Inflammatory macrophage treated with lipopolysaccharide for 1 hour (primary cell): ENCODE measurements around the gene KRT9.
"Not testable (repeated sequence)": the region's sequence is repeated elsewhere in the genome, so short reads cannot be mapped to it uniquely, and the experiment has no call there.

Experiments used
- DNase-seq, 2 donors: peaks; one replicate each; pipeline ENCODE4 v3.0.0-alpha.2; 2020 to 2022

Gene KRT9, protein sequence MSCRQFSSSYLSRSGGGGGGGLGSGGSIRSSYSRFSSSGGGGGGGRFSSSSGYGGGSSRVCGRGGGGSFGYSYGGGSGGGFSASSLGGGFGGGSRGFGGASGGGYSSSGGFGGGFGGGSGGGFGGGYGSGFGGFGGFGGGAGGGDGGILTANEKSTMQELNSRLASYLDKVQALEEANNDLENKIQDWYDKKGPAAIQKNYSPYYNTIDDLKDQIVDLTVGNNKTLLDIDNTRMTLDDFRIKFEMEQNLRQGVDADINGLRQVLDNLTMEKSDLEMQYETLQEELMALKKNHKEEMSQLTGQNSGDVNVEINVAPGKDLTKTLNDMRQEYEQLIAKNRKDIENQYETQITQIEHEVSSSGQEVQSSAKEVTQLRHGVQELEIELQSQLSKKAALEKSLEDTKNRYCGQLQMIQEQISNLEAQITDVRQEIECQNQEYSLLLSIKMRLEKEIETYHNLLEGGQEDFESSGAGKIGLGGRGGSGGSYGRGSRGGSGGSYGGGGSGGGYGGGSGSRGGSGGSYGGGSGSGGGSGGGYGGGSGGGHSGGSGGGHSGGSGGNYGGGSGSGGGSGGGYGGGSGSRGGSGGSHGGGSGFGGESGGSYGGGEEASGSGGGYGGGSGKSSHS

DNA sequence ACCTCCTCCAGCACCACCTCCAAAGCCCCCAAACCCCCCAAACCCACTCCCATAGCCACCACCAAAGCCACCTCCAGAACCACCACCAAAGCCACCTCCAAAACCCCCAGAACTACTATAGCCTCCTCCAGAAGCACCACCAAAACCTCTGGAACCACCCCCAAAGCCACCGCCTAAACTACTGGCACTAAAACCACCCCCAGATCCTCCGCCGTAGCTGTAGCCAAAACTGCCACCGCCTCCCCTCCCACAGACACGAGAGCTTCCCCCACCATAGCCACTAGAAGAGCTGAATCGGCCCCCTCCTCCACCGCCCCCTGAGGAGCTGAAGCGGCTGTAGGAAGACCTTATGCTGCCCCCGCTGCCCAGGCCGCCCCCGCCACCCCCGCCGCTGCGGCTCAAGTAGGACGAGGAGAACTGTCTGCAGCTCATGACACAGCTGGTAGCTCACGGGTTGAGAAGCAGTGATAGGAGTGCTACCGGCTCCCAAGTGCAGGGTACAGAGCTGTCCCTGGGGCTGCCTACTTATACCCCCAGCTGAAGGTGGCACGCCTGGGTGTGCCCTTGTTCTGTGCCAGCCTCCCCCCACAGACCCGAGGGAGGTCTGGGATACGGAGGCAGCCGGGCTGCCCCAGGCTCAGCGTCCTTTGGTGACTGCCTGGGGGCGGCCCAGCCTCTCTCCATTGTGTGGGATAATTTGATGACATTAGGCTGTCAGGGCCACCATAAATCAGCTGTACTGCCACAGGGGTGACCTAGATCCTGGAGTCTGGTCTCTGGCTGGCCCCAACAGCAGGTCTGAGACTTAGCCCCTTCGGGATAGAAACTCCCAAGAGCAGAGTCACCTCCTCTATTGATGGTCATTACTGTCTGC lies at the start of gene KRT9:
Gene KRT9, minus strand, starts transcription at position 499 of the 874 bp plus-strand sequence. Its CDS starts 67 bp downstream, at position 432.
- DNase-seq: no peak

DNA sequence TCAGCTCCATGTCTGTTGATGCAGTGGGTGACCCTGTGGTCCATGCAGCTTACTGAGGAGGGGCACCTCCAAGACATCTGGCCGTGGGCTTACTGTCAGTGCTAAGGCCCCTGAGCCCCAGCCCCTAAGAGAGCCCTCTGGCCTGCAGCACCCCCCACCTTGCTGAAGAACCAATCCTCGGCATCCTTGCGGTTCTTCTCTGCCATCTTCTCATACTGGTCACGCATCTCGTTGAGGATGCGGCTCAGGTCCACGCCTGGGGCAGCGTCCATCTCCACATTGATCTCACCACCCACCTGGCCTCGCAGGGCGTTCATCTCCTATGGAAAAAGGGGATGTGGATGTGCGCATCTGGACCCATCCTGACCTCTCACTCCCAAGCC lies 49.6 kb upstream of the KRT9 start:
- DNase-seq: not testable (repeated sequence)

DNA sequence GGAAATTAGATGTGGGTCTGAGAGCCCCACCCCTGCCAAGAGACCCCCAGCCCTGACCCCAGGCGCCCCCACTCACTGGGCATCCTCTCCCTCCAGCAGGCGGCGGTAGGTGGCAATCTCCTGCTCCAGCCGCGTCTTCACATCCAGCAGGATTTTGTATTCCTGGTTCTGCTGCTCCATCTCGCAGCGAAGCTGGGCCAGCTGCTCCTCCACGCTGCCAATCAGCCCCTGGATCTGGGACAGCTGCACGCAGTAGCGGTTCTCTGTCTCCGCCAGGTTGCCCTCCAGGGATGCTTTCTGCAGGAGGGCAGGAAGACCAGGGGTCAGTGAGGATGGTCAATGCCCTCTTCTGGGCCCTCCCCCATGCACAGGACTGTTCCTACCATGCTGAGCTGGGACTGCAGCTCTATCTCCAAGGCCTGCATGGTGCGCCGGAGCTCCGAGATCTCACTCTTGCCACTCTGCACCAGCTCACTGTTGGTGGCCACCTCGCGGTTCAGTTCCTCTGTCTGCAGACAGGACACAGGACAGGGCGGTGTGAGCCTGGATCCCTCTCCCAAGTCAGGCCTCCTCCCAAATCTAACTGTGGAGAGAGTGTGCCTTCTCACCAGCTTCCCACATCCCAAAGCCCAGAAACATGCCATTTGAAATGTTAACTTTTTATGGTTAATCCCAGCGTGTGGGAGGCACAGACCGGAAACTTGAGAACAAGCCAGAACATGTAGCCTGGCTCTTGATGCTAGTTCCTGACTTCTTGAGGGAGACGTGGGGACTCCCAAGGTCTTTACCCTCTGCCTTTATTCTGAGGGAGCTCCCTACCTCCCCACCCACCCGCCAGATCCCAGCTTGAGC lies 49.0 kb upstream of the KRT9 start:
- DNase-seq: no peak

DNA sequence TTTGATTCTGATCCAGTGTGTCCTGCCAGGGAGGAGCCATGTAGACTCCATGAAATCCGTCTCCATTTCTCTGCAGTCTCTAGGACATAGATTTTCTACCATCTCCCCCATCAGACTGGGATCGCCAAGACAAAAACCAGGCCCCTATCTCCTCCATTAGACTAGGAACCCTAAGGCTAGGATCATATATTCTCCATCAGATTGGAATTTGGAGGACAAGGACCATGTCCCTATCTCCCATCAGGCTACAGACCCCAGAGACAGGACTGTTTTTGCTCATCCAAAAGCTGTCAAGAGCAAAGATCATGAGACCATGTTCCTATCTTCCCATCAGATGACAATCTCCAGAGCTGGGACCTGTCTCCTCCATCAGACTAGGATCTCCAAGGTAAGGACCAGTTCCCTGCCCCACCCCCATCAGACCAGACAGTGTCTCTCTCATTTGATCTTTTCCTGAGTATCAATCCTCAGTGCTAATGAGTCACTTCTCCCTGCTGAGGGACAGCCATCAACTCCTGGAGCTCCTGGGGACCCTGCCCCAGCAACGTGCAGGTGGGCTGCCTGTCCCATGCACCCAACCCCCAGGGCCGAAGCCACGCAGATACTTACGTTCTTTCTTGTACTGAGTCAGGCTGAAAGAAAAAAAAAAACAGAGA lies 48.2 kb upstream of the KRT9 start:
- DNase-seq: not testable (repeated sequence)

DNA sequence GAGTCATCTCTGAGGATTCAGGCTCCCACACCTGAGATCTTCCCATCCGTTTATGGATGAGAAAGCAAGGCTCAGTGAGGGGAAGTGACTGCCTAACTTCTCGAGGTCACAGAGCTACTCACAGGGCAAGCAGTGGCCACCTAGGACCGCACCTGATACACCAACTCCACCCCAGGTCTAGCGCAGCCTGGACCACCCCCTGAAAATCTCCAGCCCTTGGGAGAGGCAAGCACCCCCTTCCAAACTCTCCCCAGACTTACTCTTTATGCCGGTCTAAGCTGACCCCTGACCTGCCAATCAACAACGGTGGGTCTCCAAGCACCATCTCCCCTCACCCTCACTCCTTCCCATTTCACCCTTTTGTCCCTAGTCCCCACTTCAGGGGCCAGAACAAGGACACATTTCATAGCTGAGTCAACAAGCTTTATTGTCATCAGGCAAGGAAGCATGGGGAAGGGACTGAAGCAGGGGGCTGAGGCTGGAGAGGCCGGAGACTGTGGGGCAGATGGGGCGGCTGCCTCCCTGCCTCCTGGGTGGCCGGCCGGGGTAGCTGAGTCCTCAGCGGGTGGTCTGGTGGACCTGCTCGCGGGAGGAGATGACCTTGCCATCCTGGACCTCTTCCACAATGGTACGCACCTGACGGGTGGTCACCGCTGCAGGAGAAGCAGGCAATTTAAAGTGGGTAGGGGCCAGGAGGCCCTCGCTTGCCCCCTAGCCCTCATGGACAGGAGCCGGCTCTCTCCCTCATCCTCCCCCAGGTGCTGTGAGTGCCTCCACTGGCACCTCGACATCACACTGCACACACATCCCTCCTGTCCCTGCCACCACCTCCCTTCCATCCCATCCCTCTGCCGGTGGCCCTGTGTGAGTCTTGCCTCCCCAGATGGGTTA lies 47.4 kb upstream of the KRT9 start:
- no peak for DNase-seq

DNA sequence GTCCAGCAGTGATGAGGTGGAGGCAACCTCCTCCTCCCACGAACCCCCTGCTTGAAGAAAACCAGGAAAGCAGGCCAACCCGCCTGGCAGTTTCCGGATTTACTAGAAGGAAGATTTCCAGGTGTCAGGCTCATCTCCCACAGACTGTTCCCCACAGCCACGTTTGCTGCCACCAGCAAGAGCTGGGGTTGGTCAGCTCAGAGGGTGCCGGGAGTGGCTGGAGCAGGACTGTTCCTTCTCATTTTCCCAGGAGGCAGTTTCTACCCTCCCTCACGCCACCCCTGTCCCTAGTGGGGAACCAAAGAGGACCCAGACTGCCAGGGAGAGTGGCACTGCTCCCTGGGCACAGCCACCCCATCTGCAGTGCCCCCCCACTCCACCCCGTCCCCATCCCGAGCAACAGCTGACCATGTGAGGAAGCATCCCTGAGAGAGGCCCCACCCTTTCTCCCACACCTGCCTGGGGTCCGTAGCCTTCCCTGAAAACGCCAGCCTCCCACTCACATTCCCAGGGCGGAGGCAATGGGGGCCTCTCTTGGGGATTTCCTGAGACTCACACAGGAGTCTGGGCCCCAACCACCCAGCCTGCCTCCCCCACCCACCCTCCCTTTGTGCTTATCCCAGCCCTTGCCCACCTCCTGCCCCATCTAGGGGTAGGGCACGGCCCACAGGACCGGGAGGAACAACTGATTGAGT lies 46.6 kb upstream of the KRT9 start:
- no peak for DNase-seq

DNA sequence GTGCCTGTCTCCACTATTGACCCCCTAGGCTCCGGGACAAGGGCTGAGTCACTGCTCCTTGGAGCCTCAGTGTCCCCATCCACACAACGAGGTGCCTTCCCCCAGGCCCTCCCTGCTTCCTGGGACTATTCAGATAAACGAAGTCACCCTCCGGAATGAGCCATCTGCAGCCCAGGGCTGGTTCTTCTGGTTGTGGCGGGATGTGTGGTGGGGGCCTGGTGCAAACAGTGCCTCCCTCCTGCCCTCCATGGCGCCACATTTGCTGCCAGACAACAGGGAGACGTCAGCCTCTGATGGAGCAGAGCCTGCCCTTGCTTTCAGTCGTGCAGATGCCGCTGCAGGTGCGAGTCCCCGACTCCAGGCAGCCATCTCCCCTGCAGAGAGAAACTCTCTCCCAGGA lies 45.8 kb upstream of the KRT9 start:
- no peak for DNase-seq

DNA sequence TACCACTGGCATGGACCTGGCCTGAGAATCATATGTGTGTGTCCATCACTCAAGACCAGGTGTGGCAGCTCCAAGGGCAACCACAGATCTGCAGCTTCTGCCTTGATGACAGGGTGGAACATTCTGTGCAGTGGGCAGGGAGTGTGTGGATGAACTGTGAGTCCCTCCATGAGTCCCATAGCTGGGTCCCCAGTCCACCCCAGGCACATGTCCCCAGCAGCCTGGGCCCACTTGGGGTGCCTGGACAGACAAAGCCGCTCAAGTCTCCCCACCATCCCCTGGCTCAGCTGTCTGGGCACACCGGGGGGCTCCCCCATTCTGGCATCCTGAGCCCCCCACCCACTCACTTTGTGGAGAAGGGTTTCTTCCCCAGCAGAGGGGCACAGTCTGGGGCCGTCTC lies 45.3 kb upstream of the KRT9 start:
- DNase-seq: no peak

DNA sequence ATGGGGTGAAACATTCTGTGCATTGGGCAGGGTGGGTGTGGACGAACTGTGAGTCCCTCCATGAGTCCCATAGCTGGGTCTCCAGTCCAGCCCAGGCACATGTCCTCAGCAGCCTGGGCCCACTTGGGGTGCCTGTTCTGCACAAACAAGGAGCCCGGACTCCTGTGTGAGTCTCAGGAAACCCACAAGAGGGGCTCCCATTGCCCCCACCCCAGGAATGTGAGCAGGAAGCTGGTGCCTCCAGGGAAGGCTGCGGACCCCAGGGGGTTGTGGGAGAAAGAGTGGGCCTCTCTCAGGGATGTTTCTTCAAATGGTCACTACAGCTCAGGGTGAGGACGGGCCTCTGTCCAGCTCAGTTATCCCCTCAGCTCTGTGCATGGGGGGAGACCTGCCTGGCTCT lies 44.6 kb upstream of the KRT9 start:
- not testable (repeated sequence) for DNase-seq

DNA sequence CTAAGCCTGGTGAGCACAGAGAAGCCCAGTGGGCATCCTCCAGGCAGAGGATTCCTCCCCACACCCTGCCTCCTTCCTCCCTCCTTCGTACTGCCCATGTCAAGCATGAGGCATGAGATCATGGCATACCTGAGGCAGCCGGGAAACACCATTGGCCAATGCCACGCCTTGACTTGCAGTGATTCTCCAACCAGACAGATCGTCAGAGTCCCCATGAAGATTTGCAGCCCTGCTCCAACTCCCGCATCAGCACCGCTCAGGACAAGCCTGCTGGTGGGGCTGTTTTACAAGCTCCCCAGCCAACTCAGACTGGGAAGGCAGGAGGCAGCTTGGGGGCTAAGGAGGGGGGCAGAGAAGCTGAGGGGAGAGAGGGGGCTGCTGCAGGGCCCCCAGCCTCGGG lies 43.6 kb upstream of the KRT9 start:
- no peak for DNase-seq

DNA sequence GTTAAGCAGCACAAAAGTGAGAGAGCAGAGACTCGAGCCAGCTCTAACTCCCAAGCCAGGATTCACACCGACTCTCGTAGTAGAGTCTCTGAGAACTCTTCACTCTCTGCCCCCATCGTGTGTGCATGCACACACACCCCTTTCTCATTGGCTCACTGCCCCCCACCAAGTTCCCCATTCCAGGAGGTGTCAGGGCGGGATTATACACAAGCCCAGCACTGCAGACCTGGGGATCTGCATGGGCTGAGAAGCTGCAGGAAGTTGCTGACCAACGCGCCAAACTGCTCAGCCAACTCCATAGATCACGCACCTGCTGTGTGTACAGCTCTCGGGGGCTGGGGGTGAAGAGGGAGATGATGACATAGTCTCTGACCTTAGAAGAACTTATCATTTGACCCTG lies 42.9 kb upstream of the KRT9 start:
- DNase-seq: not testable (repeated sequence)

DNA sequence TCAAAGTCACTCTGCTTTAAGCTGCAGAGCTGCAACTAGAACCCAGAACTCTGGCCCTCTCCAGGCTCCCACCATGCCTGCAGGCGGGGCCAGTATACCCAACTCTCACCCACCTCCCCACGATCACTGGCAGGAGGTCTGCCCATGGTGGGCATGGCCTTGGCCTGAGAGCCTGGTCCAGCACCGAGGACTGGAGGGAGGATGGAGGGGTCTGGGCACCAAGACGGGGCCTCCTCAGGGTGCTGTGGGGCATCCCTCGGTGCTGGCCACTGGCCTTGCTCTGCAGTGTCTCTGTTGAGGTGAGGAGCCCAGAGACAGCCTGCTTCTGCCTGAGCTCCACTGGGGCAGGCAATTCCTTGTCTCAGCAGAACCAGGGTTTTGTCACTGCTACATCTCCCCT lies 42.2 kb upstream of the KRT9 start:
- DNase-seq: no peak

DNA sequence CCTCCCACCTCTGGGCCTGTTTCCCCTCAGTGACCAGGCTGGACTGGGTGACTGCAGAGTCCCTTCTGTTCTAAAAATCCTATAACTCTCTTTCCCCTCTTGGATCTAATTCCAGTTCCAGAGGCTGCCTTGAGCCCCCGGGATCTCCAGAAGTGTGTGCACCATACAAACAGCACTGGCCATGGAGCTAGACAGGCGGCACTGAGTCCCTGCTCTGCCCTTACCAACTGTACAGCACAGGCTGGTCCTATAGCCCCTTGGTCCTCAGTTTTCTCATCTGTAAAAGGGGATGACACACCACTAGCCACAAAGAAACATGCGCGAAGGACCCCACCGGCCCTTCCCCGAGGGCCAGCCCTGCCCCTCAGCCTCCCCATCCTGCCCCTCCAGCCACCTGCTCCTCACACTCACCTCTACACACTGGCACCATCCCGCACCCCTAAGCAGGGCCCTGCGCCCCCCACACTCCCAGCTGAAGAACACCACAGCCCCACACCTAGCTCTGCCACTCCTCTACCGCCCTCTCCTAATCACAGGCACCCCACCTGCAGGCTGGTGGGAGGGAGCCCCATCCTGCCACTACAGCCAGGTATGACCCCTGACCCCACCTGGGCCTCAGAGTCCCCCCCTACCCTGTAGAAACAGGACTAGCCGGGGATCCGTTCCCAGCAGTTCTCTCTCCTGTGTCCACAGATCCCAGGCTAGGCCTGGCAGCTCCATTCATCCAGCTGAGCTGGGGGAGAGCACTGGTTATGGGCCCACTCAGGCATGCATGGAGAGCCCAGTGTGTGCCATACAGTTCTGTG lies 41.6 kb upstream of the KRT9 start:
- DNase-seq: no peak

DNA sequence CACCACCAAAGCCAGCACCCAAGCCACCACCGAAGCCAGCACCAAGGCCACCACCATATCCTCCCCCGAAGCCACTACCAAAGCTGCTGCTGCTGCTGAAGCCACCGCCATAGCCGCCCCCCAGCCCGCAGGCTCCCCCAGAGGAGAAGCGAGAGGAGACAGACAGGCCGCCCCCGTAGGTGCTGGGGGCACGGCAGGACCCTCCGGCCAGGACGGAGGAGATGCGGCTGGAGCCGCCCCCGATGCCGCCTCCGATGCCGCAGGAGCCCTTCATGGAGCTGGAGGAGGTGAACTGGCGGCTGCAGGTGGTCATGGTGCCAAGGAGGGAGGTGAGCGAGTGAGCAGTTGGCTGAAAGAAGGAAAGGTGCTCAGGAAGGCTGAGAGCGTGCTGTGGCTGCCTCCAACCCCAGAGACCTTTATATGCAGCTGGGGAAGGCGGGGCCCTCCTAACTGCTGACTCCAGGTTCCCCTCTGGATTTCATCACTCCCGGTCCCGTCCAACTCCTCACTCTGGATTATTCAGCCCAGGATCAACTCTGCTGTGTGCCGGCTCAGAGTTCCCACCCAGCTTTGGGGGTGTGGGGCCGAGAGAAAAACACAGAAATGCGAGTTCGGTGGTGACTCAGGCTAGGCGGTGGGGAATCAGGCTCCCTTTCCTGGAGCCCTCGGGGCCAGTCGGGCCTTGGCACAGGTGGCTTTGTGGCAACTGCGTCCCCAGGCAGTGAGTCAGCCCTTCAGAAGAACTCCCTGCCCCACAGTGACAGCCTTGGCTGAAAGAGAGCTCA lies 40.7 kb upstream of the KRT9 start, which contains the start of gene KRT16:
Gene KRT16, minus strand, starts transcription at position 392 of the 785 bp plus-strand sequence. Its CDS starts 79 bp downstream, at position 313.
- DNase-seq: not testable (repeated sequence)

DNA sequence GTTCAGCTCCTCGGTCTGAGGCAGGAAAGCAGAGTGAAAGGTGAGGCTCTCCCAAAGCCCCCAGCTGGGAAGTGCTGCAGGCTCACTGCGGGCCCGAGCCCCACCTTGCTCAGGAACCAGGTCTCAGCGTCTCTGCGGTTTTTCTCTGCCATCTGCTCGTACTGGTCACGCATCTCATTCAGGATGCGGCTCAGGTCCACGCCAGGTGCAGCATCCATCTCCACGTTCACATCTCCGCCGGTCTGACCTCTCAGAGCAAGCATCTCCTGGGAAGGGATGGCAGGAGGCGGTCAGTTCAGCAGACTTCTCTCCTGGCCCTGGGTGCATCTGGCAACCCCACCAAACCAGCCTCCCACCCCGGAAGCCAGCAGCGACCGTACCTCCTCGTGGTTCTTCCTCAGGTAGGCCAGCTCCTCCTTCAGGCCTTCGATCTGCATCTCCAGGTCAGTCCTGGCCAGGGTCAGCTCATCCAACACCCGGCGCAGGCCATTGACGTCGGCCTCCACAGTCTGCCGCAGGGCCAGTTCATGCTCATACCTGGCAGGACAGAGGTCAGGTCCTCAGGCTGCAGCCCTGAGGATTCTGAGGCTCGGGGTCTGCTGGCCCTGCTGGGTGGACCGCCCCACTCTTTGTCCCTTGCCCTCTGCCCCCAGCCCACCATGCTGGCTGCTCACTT lies 39.2 kb upstream of the KRT9 start:
- no peak for DNase-seq

DNA sequence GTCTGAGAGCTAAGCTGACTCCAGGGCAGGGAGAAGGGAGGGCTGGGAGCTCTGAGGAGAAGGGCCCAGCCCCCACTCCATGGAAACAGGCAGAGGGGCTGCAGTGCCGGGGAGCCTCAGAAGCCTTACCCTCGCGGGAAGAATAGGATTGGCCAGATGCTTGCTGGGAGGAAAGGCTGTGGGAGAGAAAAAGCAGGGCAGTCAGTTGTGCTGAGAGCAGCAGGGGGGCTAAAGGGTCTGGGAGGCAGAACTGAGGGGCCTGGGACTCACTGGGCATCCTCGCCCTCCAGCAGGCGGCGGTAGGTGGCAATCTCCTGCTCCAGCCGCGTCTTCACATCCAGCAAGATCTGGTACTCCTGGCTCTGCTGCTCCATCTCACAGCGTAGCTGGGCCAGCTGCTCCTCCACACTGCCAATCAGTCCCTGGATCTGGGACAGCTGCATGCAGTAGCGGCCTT lies 38.2 kb upstream of the KRT9 start:
- DNase-seq: not testable (repeated sequence)

DNA sequence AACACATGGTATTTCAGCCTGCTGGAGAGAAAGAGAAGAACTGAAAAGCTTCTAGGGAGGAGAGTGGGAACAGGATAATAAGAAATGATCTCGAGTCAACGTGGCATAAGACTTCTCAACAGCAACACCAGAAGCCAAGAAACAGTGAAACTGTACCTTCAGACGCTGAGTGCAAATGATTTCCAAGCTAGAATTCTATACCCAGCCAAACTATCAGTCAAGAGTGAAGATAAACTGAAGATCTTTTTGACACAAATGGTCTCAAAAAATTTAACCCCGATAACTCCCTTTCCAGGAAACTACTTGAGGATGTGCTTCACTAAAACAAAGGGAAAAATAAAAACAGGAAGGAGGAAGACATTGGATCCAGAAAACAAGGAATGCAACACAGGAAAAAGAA lies 35.1 kb upstream of the KRT9 start:
- DNase-seq: not testable (repeated sequence)

DNA sequence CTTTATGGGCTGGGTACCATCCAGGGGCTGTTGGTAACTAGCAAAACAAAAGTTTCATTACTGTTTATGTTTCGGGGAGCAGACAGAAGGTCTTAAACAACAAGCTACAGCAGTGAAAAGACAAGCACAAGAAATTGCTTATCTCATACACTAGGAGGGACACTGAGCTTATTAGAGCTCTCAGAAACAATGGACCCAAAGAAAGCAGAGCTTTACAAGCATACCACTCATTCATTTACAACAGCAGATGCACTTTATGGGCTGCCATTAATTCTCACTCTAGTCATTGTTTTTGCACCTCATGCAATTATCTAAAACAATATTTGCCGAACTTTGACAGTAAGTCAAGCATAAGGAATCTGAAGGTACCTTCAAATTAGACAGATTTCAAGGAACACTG lies 30.7 kb upstream of the KRT9 start:
- no peak for DNase-seq
